ENCODE data around the gene LTC4S.
"Not testable (repeated sequence)": the region's sequence is repeated elsewhere in the genome, so short reads cannot be mapped to it uniquely, and the experiment has no call there.

The LTC4S gene, protein sequence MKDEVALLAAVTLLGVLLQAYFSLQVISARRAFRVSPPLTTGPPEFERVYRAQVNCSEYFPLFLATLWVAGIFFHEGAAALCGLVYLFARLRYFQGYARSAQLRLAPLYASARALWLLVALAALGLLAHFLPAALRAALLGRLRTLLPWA

DNA sequence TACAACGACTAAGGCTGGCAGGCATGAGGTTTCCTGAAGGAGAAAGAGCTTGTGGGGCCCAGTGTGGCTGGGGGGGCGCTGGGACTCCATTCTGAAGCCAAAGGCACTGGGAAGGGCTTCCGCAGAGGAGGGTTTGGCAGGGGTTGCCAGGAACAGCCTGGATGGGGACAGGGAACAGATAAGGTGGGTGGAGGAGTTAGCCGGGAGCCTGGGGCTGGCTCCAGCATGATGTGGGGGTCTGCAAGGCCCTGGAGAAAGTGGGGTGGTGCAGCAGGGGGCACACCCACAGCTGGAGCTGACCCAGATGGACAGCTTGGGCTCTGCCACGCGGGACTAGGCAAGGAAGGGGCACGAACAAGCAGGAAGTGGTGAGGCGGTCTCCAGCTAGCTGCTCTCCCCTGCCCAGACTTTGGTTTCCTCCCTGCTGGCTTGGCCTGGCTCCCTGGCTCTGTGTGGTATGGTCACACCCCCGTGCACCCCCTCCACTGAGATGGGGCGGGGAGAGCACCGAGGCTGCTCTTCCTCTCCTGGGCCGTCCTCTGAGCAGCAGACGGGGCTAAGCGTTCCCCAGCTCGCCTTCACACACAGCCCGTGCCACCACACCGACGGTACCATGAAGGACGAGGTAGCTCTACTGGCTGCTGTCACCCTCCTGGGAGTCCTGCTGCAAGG, at the start of gene LTC4S:
LTC4S (plus strand) TSS at position 519 of the 672 bp plus-strand sequence; CDS start at position 614, 95 bp downstream.
- DNase-seq, result no peak

DNA sequence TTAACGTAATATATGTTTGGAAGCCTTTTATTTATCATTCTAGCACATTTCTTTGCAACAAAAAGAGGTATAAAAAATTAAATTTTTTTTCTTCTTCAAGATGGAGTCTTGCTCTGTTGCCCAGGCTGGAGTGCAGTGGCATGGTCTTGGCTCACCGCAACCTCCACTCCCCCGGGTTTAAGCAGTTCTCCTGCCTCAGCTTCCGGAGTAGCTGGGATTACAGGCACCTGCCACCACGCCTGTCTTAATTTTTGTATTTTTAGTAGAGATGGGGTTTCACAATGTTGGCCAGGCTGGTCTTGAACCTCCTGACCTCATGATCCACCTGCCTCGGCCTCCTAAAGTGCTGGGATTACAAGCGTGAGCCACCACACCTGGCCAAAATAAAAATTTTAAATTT, 49.7 kb upstream of the LTC4S start:
- not testable (repeated sequence) for DNase-seq

DNA sequence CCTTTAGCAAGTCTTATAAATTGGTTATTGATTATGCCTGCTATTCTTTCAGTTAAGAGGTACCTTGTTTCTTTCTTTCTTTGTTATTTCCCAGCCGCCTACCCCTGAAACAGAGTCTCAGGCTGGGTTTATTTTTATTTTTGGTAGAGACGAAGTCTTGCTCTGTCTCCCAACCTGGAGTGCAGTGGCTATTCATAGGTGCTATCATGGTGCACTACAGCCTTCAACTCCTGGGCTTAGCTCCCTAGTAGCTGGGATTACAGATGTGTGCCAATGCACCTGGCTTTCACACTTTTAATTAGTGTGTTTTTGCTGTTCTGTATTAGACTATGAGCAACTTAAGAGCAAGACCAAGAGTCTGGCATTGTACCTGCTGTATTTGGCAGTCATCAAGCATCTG, 46.9 kb upstream of the LTC4S start:
- DNase-seq, result no peak

DNA sequence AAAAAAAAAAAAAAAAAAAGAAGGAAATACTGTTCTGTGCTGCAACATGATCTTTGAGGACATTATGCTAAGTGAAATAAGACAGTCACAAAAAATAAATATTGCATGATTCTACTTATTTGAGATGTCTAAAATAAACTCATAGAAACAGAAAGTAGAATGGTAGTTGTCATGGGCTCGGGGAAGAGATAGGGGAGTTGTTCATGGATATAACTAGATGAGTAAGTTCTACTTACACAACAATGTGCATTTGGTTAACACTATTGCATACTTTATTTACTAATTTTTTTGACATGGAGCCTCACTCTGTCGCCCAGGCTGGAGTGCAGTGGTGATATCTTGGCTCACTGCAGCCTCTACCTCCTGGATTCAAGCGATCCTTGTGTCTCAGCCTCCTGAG, 46.0 kb upstream of the LTC4S start:
- no peak for DNase-seq

DNA sequence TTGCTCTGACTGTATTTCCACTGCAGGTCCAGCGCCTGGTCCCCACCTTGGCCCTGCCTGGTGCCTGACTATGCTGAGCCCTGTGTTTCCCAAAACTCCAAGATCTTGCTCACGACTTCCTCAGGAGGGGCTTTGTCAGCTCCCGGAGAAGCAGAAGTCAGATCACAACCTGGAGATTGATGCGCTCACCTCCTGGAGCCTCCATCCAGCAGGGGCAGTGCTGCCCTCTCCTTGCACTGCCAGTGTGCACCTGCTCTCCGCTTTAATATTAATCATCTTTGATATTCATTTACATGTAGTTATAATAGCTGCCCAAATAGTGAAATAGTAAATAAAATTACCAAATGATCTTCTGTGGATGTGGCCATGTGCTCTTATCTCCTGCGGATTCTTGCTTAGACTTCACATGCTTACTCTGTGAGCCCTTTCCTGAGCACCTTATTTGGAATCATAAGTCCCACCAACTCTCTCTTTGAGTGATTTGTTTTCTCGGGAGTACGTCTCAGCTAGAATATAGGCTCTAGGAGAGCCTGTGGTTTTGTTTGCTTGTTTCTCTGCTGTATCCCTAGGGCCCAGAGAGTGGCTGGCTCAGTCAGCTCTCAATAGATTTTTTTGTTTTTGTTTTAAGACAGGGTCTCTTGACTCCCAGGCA, 43.8 kb upstream of the LTC4S start:
- DNase-seq, result no peak

DNA sequence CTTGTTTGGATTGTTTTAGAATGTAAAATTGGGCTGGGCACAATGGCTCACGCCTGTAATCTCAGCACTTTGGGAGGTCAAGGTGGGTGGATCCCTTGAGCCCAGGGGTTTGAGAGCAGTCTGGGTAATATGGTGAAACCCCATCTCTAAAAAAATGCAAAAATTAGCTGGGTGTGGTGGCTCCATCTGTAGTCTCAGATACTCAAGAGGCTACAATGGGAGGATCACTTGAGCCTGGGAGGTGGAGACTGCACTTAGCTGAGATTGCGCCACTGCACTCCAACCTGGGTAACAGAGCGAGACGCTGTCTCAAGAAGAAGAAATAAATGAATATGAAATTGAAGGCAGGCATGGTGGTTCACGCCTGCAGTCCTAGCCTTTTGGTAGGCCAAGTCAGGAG, 39.8 kb upstream of the LTC4S start:
- DNase-seq, result no peak

DNA sequence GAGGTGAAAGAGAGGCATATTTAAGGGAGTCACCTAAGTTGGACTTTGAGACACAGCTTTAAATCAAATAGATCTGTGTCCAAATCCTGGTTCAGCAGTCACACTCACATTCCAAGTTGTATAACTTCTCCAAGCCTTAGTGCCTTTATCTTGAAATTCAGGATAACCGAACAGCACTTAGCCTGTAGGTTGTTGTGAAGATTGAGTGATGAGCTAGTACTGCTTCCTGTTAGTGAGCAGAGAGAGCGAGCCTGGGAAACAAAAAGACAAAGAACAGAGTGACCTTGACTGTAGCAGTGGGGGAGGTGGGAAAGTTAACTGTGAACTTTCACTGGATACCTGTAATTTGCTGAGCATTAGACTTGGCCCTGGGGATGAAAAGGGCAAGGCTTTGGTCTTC, 38.8 kb upstream of the LTC4S start:
- DNase-seq, result no peak

DNA sequence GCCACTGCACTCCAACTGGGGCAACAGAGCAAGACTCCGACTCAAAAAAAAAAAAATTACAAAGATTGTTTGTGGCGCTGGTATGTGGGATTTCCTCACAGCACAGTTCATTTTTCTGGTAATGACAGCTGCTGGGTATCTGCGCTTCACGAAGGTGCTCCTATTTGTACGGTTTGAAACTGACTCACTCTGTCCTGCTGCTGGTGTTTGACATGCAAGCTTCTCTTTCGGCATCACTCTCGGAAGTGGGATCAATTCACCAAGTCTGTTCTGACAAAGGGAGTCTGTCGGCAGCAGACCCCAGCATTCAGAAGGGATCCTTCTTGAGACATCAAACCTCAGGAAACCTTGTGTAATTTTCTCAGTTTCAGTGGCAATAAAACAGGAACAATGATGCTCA, 34.8 kb upstream of the LTC4S start:
- no peak for DNase-seq

DNA sequence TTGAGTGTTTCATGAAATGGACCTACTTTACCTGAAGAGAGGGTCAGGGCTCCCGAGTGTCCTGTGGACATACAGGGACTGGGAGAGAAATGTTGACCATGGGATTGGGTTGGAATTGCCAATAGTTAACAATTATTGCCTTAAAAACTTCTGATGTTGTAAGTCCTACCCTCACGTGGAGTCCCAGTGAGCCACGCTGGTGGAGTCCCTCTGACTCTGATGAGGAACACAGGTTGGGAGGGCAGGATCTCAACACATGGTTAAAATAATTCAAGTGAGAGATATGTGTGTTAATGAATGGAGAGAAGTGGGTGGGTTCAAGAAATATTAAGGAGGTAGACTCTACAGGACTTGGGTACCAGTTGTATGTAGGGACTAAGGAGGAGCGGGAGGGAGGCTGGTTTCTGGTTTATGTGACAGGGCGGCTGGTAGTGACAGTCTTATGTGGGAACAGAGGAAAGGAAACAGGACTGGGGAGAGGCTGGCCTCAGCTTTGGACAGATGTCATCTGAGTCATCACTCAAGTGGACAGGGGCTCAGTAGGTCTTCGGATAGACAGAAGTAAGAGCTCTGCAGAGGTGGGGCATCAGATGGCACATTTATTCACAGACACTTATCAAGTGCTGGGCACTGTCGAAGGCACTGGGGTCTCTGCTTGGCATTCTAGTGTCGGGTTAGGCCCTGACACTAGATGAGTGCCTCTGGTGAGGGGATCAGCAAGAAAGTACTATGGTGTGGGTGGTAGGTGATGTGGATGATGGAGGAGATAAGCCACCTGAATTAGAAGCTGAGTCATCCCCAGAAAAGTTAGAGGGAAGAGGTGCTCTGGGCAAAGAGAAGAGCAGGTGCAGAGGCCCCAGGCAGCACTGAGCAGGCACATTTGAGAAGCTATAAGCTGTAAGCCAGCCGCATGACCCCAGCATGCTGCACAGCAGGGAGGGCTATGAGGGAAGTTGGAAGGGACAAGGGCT, 33.9 kb upstream of the LTC4S start:
- DNase-seq, result no peak

DNA sequence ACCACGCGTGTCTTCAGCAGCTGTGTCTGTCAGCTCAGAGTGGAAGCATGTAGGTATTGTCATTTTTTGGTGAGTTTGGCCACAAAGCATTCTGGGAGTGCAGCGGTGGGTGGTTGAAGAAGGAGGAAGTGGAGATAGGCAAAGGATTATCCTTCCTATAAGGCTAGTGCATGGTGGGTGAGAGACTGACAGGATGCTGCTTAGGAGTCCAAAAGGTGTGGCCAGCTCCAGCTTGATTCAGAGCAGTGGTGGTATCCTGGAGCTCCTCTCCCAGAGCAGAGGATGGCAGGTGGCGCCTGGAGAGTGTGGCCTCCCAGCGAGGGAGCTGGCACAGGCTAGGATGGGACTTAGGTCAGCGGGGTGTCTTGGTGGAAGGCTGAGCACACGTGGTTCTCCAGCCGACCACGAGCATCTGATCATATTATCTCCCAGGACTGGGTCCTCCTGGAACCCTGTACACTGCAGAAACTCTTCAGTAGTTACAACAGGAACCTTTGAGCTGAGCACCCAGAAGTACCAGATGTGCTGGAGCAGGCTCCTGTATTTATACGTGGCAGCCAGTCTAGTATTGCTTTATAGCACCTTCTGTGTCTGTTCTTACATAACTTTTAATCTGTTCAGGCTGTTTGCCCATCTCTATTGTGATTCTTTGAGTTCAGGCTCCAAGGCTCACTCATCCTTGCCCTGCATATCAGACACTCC, 31.6 kb upstream of the LTC4S start:
- no peak for DNase-seq

DNA sequence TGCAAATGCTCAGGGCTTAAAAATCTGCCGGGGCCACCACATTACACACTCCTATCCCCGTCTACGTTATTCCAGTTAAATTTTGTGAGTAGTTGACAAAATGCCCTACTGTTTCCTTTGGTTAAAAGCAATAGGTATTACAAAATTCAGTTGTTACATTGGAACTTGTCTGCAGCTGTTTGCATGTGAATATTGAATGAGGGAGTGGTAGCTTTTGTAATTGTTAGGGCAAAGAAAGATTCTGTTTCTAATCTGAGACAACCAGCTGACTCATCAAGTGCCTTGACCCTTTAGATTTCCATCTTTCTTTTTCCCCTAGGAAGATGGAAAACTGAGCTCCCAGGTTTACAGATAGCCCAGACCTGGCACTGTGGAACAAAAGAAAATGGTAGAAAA, 31.0 kb upstream of the LTC4S start:
- DNase-seq, result no peak

DNA sequence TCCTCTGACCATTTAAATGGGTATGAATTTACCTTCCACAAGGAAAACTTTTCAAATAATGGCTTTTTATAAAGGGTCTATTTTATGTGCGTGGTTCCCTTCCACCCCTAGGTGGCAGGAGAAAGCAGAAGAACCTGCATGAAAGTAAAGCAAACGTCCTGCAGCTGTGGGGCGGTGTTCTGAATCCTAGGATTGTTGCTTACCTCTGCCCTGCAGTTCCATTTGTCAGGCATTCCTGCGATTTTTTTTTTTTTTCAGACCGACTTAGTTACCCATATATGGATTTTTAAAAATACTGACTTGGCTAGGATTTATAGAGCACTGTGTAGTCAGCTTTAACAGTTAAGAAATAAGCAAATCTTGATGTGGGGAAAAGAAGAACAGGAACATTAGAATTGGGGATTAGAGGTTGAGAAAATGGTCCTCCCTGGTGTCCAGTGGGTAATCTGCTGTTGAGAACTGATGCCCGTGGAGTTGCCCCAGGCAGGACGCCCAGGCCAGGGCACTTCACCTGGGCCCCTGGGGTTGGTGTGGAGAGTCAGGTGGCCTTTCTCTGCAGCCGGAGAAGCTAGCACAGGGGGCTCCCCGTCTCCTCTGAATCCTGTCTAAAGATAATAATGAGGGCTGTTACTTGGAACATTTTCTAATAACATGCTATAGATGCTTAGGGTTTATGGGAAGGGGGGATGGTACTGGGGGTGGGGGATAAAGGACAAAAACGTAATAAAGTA, 30.4 kb upstream of the LTC4S start:
- DNase-seq, result peak; percentile 1

DNA sequence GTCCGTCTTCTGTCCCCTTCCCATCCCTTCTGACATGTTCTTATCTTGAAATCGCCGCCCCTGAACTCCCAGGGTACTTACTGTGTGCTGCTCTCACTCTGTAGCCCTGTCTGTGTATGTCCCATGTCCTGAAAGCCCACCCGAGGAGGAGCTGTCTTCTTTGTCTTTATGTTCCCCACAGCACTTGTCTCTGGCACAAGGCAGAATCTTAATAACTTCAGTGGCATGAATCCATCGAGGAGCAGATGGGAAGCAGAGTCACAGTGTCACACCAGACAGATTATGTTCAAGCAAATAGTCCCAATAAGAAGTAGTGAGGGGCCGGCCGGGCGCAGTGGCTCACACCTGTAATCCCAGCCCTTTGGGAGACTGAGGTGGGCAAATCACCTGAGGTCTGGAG, 29.7 kb upstream of the LTC4S start:
- DNase-seq, result no peak

DNA sequence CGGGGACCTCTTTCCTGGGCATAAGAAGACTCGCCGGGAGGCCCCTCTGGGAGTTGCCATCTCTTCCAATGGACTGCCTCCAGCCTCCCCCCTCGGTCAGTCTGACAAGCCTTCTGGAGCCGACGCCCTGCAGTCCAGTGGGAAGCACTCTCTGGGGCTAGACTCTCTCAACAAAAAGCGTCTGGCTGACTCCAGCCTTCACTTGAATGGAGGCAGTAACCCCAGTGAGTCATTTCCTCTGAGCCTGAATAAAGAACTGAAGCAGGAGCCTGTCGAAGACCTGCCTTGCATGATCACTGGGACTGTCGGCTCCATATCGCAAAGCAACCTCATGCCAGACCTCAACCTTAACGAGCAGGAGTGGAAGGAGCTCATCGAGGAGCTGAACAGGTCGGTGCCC, 28.4 kb upstream of the LTC4S start:
- DNase-seq, result no peak

DNA sequence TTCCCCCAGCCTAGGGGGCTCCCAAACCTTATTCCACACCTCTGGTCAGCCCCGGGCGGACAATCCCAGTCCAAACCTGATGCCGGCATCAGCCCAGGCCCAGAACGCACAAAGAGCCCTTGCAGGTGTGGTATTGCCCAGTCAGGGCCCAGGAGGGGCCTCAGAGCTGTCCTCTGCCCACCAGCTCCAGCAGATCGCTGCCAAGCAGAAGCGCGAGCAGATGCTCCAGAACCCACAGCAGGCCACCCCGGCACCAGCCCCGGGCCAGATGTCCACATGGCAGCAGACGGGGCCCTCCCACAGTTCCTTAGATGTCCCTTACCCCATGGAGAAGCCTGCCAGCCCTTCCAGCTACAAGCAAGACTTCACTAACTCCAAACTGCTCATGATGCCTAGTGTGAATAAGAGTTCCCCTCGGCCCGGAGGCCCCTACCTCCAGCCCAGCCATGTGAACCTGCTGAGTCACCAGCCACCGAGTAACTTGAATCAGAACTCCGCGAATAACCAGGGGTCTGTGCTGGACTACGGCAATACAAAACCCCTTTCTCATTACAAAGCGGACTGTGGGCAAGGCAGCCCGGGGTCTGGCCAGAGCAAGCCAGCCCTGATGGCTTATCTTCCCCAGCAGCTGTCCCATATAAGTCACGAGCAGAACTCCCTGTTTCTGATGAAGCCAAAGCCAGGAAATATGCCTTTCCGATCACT, 27.6 kb upstream of the LTC4S start:
- DNase-seq, result no peak

DNA sequence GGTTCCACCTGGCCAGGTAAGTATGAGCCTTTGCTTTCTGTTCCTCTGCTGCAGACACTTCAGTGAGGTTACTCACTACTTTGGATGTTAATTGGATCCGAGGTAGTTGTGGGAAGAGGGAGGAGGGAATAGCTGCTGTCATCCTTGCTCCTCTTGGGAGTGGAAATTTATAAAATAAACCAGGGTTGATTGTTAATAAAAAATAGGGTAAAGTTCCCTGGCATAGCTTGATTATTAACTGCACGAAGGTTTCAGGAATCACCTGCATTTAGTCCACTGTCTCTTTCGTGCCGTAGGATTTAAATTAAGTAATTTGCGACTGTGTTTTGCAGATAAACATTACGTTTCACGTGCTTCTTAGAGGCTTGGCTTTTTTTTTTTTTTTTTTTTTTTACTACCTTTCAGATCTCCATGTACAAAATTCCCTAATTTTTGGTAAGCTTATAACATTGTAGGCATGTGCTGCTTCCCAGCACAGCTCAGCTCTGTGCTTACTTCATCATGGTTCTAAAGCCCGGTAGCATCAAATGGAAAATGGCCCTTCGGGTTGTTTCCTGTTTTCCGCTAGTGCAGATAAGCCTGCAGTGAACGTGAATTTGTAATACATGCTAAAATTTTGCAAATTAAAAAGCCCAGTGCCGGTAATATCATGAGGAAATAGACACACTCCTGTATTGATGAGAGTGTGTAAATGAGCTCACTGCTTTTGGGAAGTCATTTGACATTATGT, 26.9 kb upstream of the LTC4S start:
- no peak for DNase-seq

DNA sequence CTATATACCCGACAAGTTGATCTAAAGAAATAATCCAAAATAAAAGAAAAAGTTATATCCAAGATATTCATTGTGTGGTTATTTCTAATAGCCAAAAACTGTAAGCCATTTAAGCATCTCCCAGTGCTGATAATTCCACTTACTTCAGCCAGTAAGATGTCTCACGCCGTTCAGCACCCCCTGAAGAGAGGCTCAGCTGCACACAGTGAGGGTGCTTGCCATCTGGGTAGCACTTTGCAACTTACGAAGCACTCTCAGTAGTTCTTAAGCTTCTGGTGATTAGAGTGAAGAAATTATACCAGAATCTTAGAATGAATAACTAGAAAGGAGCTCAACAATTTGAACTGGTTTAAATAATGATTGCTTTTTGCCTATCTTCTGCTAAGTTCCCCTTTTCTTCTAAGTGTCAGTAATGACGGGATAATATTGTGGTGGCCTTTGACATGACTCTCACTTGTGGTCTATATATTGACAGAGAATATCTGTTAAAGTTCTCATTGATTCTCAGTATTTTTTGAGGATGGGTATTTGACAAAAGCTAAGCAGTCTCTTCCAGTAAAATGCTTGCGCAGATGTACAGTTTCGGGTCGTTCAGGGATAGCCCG, 26.2 kb upstream of the LTC4S start:
- DNase-seq, result no peak

DNA sequence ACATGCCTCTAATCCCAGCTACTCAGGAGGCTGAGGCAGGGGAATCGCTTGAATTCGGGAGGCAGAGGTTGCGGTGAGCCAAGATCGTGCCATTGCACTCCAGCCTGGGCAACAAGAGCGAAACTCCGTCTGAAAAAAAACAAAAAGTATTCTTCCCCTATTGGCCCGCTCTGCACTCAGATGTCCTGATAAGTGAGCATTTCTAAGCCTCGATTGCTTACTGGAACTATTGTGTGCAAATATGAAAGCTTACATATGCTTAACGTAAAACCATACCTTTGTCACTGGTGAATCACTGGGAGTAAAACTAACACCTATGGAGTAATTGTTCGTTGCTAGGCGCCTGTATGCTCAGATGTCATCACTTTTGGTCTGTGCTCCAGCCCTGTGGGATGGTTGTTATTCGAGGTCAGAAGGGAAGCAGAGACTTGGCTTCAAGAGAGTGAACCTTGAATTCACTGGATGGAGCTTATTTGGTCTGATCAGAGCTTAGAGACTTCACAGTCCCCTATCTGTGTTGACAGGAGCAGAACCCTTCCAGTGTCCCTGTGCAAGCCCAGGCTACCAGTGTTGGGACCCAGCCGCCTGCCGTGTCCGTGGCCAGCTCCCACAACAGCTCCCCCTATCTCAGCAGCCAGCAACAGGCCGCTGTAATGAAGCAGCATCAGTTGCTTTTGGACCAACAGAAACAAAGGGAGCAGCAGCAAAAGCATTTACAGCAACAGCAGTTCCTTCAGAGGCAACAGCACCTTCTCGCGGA, 25.3 kb upstream of the LTC4S start:
- no peak for DNase-seq

DNA sequence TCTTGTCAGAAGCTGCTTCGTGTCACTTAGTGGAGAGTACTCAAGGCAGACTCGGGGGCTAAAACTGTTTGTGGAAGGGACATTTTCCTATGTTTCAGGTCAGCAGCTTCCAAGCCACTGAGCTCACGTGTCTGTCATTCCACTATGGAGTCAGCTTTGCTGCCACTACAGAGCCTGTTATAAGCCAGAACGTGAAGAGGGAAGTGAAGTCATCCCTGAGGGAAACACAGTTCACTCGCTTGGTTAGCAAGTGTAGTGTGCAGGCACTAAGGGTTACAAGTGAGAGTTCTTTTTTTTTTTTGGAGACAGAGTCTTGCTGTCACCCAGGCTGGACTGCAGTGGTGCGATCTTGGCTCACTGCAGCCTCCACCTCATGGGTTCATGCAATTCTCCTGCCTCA, 24.5 kb upstream of the LTC4S start:
- no peak for DNase-seq
